Natural killer cell (primary cell): ENCODE results near the gene C1QB. TPM values are rescaled to one million over a fixed set of nuclear protein-coding genes. Genes with fewer than 3 reads are reported as not detected.

Experiments
- ATAC-seq, 3 donors: fragments of 150-1000 bp in 2 of 3; fragments of 200-7000 bp in 1 of 3; cut with Tn5 transposase; 1 replicate in 1 of 3; 2 replicates in 2 of 3; pipeline ENCODE4 v1.10.0; 2021; ENCODE audit warnings: mild to moderate bottlenecking in 2 of 3, moderate library complexity in 2 of 3
- DNase-seq, 2 donors: peaks; one replicate each; pipeline versions ENCODE4 v3.0.0 to v3.0.0-alpha.2; 2013 to 2021; ENCODE audit warnings: mixed read lengths in 1 of 2
- H3K27ac ChIP-seq: one replicate; pipeline ENCODE4 v1.5.1; 2013; ENCODE audit warnings: mild to moderate bottlenecking, low read length
- H3K27me3 ChIP-seq: one replicate; pipeline ENCODE4 v1.6.1; 2013; ENCODE audit warnings: low read length; ENCODE audit not compliant: control insufficient read depth, insufficient read depth
- H3K36me3 ChIP-seq: one replicate; pipeline ENCODE4 v1.6.1; 2013; ENCODE audit warnings: low read length; ENCODE audit not compliant: control insufficient read depth, insufficient read depth
- H3K4me1 ChIP-seq: one replicate; pipeline ENCODE4 v1.6.1; 2013; ENCODE audit warnings: low read length; ENCODE audit not compliant: control insufficient read depth, insufficient read depth
- H3K4me3 ChIP-seq: one replicate; pipeline ENCODE4 v1.5.1; 2013; ENCODE audit warnings: low read length
- H3K9me3 ChIP-seq: one replicate; pipeline ENCODE4 v1.6.1; 2013; ENCODE audit warnings: low read length; ENCODE audit not compliant: control insufficient read depth, insufficient read depth
- H3K27ac Mint-ChIP-seq, 2 donors: one replicate each; pipeline ENCODE4 v1.8.0; 2022; ENCODE audit warnings: mild to moderate bottlenecking in 2 of 2, mixed read lengths in 2 of 2, moderate library complexity in 1 of 2
- H3K27me3 Mint-ChIP-seq, 2 donors: one replicate each; pipeline ENCODE4 v1.8.0; 2022; ENCODE audit warnings: low read depth in 2 of 2, mixed read lengths in 2 of 2
- H3K36me3 Mint-ChIP-seq: one replicate; pipeline ENCODE4 v1.8.0; 2022; ENCODE audit warnings: mixed read lengths
- H3K4me1 Mint-ChIP-seq, 2 donors: one replicate each; pipeline ENCODE4 v1.8.0; 2022; ENCODE audit warnings: mixed read lengths in 2 of 2
- H3K4me3 Mint-ChIP-seq: one replicate; pipeline ENCODE4 v1.8.0; 2022; ENCODE audit warnings: mild to moderate bottlenecking, moderate library complexity, mixed read lengths
- H3K9me3 Mint-ChIP-seq, 2 donors: one replicate each; pipeline ENCODE4 v1.8.0; 2022; ENCODE audit warnings: mixed read lengths in 2 of 2
- CTCF ChIP-seq: fragments of 200-600 bp; IDR thresholded peaks from one replicate; pipeline ENCODE4 v1.8.0; 2022; ENCODE audit warnings: antibody characterized with exemption
- WGBS: methylation state at CpG from one replicate; pipeline ENCODE4 v1.1.7; 2013; ENCODE audit warnings: missing lambda C conversion rate; ENCODE audit not compliant: insufficient coverage; 5-methylcytosine and 5-hydroxymethylcytosine counted together
- intact Hi-C: fragments of 100-400 bp; cut with micrococcal nuclease; formaldehyde crosslinking; loops from one replicate; pipeline ENCODE4 v1.14.2; 2022
- total RNA-seq, 4 donors: library from RNA; stranded (reverse); fragments of 120-200 nt in 1 of 4; gene quantifications; one replicate each; pipeline versions ENCODE4 v1.2.3 to v1.2.4, GENCODE V29; 2013 to 2022

C1QB gene
- total RNA-seq, 3 donors from 2014 or later (not counting 1 experiment from before 2014, with no cell fraction given), result 0.70 to 1.3 TPM; not detected in 1

GRCh38 chr1:22696610-22697009, 43.6 kb downstream of the C1QB start:
- Histone ChIP-seq H3K4me3 (no peak overlapping the region), H3K27ac (no peak overlapping the region), H3K4me1 (no peaks in the 10 kb centered on the region), H3K27me3 (no peaks in the 10 kb centered on the region), H3K36me3 (no peaks in the 10 kb centered on the region), H3K9me3 (no peaks in the 10 kb centered on the region)
- Mint-ChIP-seq H3K4me3 (no peak overlapping the region), H3K9me3 (no peaks in the 10 kb centered on the region), H3K27me3 (no peaks in the 10 kb centered on the region), H3K36me3 (no peaks in the 10 kb centered on the region), H3K4me1 (no peaks in the 10 kb centered on the region), H3K27ac (no peak overlapping the region)
- TF ChIP-seq CTCF, result no peak
- DNase-seq (no peak), ATAC-seq (no peak)
- WGBS, result 87% methylated on average over 3 of the region's 3 CpGs
- intact Hi-C loops, result no loop called here

DNA sequence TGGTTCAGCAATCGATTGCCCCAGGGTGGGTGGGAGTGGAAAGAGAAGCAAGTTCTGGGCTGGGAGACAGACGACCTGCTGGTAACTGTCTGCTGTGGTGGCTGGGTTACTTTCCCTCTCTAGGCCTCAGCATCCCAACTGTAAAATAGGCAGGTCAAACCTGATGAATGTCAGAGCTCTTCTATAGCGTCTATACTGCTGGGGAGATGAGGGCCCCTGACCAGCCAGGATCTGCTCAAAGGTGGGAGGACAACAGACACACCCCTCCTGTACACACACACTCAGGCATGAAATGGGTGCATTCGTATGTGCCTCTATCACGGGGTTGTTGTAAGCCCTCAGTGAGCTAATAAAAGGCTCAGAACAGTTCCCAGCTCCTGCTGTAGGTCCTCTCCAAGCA, 44.9 kb downstream of the C1QB start:
- H3K27me3 ChIP-seq, result no peaks in the 10 kb centered on the region
- H3K9me3 ChIP-seq, result no peaks in the 10 kb centered on the region
- H3K27me3 Mint-ChIP-seq, result no peaks in the 10 kb centered on the region
- no peaks in the 10 kb centered on the region for H3K9me3 Mint-ChIP-seq
- no peak for DNase-seq
- intact Hi-C loops, result no loop called here
- H3K4me3 Mint-ChIP-seq, result no peak overlapping the region
- no peak overlapping the region for H3K27ac ChIP-seq
- ATAC-seq, result no peak
- 85% methylated on average over 5 of the region's 5 CpGs for WGBS
- H3K4me1 ChIP-seq, result no peaks in the 10 kb centered on the region
- H3K4me1 Mint-ChIP-seq, result no peaks in the 10 kb centered on the region
- no peak overlapping the region for H3K27ac Mint-ChIP-seq
- TF ChIP-seq CTCF, result no peak
- H3K36me3 Mint-ChIP-seq, result no peaks in the 10 kb centered on the region
- H3K36me3 ChIP-seq, result no peaks in the 10 kb centered on the region
- no peak overlapping the region for H3K4me3 ChIP-seq

GRCh38 chr1:22699681-22700520, 46.9 kb downstream of the C1QB start:
- DNase-seq (no peak), ATAC-seq (no peak)
- Mint-ChIP-seq H3K27ac (no peak overlapping the region), H3K4me3 (no peak overlapping the region), H3K36me3 (no peaks in the 10 kb centered on the region), H3K4me1 (no peaks in the 10 kb centered on the region), H3K9me3 (no peaks in the 10 kb centered on the region), H3K27me3 (peaks cover 0 to 3% of the 10 kb centered on the region in 2 donors)
- H3K9me3 ChIP-seq, result no peaks in the 10 kb centered on the region
- no peaks in the 10 kb centered on the region for H3K27me3 ChIP-seq
- H3K27ac ChIP-seq, result no peak overlapping the region
- 89% methylated on average over 9 of the region's 14 CpGs for WGBS
- TF ChIP-seq CTCF, result no peak
- H3K36me3 ChIP-seq, result no peaks in the 10 kb centered on the region
- intact Hi-C loops, result loop anchor here (10.0 kb wide), 1 partner anchor 265 kb away; no protein-coding TSS in a partner anchor
- no peak overlapping the region for H3K4me3 ChIP-seq
- no peaks in the 10 kb centered on the region for H3K4me1 ChIP-seq
